Globus pallidus (tissue), 1 donor: ENCODE measurements around the gene HNRNPA3.
"Not testable (repeated sequence)": the region's sequence is repeated elsewhere in the genome, so short reads cannot be mapped to it uniquely, and the experiment has no call there.

Source experiments
- DNase-seq: peaks from one replicate; pipeline ENCODE4 v3.0.0-alpha.2; 2015; ENCODE audit warnings: low spot score

The HNRNPA3 gene

DNA sequence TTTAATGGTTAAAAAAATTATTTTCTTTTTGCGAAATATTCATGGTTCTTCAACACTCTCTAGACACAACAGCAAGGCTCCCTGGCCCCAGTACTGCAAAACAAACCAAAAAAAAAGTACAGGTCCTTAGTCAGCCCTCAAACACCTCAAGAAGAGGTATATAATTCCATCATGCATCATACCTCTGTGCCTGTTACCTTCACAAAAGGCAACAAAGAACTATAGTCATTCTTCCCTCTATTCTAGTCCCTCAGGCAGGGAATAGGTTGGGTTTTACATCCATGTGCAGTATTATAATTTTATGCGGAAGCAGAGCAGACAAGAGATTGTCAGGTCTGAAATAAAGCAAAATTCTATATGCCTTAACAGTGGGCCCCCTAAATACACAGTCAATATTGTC lies 43.4 kb downstream of the HNRNPA3 start:
- DNase-seq: no peak

- no peak for DNase-seq
Measured at GRCh38 chr2:177256695-177257094, 44.1 kb downstream of the HNRNPA3 start.

- no peak for DNase-seq
Measured at GRCh38 chr2:177257471-177257870, 44.9 kb downstream of the HNRNPA3 start.

GRCh38 chr2:177258059-177258458 lies 45.5 kb downstream of the HNRNPA3 start:
- DNase-seq: no peak

- no peak for DNase-seq
Measured at GRCh38 chr2:177260379-177260778, 47.8 kb downstream of the HNRNPA3 start.

DNA sequence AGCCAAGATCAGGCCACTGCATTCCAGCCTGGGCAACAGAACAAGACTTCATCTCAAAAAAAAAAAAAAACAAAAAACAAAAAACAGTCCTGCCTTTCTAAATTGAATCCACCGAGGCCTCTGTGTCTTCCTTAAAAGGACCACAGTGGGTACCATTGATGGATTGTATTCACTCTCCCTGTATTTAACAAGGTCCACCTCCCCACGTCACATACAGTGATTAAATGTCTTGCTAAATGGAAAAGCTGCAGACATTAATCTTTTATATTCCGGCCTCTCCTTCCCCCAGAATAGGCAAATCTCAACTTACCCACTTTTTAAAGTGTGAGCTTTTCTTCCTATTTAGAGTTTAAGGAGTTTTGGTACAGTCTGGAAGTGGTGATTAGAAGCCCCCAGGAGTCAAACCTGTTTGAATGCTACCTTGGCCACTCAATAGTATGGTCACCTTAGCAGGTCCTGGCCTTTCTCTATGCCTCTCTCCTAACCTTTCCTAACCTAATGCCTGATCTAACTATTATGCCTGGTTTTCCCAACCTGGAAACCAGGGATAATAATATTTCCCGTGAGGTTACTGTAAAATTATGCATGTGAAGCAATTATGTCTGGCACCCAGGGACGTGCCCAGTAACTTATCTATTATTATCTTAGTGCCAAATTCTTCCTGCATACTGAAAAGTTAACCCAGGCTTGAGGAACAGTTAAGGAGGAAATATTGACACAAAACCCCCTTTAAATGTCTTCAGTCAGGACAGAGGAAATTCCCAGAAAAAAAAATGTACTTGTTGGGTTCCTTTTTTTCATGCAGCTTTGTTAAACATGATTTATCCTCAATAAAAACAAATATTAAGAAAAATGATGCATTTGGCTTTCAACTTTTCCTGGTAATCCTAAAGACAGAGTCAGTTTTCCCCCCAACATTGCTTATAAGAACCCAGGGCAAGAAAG lies 48.8 kb downstream of the HNRNPA3 start:
- DNase-seq: no peak

- DNase-seq: no peak
Measured at GRCh38 chr2:177262092-177262491, 49.5 kb downstream of the HNRNPA3 start.

GRCh38 chr2:177262958-177263450 lies 50.4 kb downstream of the HNRNPA3 start:
- DNase-seq: no peak

GRCh38 chr2:177263451-177264208 lies 51.0 kb downstream of the HNRNPA3 start:
- DNase-seq: peak; percentile 96

DNA sequence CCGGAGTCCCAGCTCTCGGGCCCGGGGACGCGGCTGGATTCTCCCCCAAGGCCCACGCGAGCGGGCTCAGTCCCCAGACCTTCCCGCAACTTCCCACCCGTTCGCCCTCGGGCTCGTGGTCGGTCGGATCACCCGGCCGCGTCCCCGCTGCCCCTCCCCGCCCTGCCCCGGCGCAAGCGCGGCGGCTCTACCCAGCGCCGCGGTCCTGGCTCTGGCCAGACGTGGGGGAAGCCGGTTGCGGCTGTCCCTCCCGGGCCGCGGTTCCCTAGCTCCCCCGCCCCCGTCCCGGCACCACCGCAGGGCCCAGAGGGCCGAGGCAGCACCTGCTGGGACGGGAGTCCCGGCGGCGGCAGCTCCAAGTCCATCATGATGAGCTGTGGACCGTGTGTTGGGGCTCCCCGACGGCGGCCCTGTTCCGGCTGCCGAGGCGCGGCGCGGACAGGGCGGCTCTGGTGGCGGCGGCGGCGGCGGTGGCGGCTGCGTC lies 51.7 kb downstream of the HNRNPA3 start:
- DNase-seq: no peak

- peak; percentile 95 for DNase-seq
Measured at GRCh38 chr2:177264693-177265587, 52.3 kb downstream of the HNRNPA3 start, which contains the start of gene NFE2L2. Gene NFE2L2, minus strand, starts transcription at chr2:177264727. Its CDS starts 151 bp downstream, at chr2:177264576.

- no peak for DNase-seq
Measured at GRCh38 chr2:177265824-177266817, 53.5 kb downstream of the HNRNPA3 start.

DNA sequence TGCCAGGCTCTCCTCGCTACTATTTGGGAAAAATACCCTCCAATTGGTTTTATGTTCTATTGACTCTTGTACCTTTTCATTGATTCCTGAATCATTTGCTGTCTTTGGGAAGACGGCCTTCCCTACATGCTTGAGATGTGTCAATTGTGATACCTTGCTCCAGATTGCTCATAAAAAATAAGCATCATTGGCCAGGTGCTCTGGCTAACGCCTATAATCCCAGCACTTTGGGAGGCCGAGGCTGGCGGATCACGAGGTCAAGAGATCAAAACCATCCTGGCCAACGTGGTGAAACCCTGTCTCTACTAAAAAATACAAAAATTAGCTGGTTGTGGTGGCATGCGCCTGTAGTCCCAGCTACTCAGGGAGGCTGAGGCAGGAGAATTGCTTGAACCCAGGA lies 54.4 kb downstream of the HNRNPA3 start:
- DNase-seq: not testable (repeated sequence)

DNA sequence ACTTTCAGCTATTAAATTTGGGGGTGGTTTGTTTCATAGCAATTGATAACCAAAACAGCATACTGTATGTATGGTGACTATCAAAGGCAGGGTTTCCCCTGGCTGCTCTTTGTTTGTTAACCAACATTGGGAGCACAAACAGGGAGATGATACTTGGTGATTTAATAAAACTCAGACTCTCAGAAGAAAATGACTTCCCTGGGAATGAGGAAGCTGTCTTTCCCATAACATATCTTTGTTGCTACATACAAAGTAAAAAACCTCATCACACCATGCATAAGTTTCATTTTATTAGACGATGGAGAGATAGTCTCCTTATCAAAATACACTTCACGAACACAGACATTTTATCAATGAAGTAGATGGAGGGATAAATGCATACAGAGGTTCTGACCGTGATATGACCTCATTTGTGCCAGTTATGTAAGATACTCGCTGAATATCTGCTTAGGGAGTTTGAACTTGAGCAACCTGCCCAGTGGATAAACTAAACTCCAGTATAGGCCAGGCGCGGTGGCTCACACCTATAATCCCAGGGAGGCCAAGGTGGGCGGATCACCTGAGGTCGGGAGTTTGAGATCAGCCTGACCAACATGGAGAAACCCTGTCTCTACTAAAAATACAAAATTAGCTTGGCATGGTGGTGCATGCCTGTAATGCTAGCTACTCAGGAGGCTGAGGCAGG lies 55.7 kb downstream of the HNRNPA3 start:
- no peak for DNase-seq

DNA sequence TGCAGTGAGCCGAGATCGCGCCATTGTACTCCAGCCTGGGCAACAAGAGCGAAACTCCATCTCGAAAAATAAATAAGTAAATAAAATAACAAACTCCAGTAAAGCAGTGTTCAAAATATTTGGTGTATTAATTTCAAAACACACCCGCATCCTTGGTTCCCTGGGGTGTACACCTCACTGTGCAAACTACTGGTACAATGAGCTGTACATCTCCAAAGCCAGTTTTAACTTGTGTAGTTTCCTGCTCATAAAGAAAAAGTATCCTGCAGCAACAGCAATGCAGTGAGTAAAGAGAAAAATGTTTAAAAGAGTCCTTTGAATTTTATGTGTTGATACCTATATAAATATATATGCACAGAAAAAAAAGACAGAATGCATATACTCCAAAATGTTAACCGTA lies 56.3 kb downstream of the HNRNPA3 start:
- no peak for DNase-seq

DNA sequence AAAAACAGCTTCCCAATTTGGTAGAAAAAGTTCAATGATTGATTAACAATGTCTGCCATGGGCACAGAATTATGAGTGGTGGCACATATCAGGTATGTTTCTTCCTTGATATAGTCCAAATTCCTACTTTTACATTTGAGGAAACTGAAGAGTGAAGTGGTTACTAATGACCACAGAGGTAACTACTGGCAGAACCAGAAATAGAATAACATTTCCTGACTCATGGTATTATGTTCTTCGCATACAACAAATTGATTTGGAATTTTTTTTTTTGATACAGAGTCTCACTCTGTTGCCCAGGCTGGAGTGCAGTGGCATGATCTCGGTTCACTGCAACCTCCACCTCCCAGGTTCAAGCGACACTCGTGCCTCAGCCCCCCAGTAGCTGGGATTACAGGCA lies 57.9 kb downstream of the HNRNPA3 start:
- no peak for DNase-seq

GRCh38 chr2:177271981-177272666 lies 59.5 kb downstream of the HNRNPA3 start:
- DNase-seq: no peak

GRCh38 chr2:177272765-177273164 lies 60.2 kb downstream of the HNRNPA3 start:
- no peak for DNase-seq

- DNase-seq: no peak
Measured at GRCh38 chr2:177273408-177273807, 60.8 kb downstream of the HNRNPA3 start.
